NOMO-1 treated with dmso at 0.1 percent for 144 hours (cell line): ENCODE data around the gene SPTBN4.
A peak's percentile ranks its signal among the peaks of the same experiment; 100 is the strongest.
"Not testable (repeated sequence)": the region's sequence is repeated elsewhere in the genome, so short reads cannot be mapped to it uniquely, and the experiment has no call there.

Experiments used
- DNase-seq: peaks from one replicate; lab custom pipeline; 2025; ENCODE audit not compliant: unreplicated experiment; lab: John Stamatoyannopoulos, UW

SPTBN4 gene

DNA sequence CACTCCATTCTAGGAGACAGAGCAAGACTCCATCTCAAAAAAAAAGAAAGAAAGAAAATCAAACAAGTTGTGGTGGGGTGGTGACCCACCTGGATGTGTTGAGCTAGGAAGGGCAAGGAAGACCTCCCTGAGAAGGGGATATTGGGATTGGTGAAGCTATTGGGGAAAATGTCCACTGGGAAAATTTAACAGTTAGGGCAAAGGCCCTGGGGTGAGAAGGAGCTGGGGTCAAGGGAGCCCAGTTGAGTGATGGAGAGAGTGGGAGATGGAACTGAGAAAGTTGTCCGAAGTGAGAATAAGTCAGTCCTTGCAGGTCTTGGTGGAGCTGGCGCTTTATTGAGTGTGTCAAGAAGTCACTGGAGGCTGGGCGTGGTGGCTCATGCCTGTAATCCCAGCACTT is 28.5 kb upstream of the SPTBN4 start:
- DNase-seq: no peak

DNA sequence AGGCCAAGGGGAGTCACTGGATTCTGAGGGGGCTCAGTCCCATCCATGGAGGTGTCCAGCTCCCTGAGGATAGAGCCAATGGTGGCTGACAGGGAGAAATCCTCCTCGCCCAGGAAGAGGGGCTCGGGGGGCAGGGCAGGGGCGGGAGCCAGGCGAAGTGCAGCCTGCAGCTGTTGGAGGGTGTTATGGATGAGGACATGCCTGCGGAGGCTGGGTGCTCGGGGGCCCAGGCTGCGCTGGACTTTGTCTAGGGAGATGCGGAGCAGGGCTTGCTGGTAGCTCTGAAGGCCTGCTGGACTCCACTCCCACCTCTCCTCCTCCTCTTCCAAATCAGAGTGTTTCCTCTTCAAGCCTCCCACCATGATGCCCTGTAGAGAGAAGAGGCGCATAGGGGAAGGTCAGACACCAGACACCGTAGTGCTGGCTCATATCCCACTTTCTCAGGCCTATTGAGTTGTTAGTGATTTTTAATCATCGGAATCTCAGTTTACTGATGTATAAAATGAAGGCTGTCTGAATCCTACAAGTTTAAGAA is 25.0 kb upstream of the SPTBN4 start:
- no peak for DNase-seq

GRCh38 chr19:40442328-40443130 is 24.3 kb upstream of the SPTBN4 start:
- DNase-seq: no peak

DNA sequence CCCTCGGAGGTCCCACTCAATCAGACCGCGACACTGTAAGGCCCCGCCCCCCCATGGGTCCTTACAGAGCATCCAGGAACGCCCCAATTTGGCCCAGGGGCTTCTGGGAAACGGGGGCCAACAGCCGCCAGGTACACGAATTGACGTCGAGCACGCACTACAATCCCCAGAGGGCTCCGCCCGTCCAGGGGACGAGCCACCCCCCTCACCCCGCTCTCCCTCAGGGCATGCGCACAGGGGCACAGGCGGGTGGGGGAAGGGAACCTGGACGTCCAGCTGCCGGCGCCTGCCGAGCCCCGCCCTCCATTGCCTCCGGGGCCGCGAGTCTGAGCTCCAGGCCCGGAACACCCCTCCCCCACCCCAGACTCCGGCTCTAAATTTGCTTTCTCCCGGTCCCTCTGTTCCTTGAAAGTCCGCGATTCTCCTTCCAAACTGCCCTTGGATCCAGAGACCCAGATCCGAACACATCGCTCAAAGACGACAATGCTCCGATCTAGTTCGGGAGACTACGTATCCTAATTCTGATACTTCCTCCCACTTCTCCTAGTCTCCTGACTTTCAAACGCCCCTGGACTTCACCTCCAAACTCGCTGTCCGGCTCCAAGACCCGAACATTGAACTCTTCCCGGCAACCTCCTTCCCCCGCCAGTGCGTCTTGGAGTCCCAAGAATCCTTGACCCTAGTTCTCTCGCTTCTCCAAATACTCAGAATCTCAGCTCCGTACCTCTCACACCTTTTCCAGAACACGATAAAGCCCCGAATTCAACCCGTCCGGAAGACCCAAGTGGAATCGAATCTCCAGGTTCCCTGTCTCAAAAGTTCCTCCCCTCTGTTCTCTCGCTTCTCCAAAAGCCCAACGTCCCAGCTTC is 23.4 kb upstream of the SPTBN4 start:
- peak; percentile 99 for DNase-seq

DNA sequence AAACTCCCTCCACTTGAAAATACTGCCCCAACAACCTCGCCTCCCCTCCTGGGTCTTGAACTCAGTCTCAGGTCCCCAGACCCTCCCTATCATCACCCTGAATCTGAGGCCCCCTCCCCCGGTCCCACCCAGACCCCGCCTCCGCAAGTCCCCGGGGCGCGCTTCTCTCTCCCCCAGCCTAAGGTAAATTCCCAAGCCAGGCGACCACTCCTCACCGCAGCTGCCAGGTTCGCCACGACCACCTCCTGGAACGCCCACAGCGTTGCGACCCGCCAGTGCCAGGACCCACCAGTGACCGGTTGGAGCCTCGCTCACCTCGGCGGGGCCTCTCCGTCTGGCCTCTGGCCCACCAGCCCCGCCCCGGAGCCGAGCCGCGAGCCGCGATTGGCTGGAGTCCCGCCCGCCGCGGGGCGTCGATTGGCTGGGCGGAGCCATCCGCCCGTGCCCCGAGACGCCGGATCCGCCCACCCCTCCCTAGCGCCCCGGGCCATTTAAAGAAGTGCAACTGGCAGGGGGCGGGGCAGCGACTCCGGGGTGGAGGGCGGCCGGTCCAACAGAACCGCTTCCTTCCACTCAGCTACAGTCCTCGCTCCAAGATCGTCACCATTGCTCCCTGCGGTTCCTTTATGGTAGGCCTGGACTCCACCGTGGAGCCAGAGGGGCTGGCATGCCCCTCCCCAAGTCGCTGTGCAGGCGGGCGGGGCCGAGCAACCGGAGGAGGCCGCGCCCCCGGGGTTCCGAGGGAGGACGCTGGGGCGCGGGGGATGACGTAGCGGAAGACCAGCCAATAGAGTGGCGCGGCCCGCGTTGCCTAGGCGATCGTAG is 22.6 kb upstream of the SPTBN4 start, which contains the start of gene SERTAD3:
TSS of gene SERTAD3 (minus strand) at position 336 of the 825 bp plus-strand sequence. CDS start 2,255 bp downstream, outside the sequence.
- peak; percentile 93 for DNase-seq

DNA sequence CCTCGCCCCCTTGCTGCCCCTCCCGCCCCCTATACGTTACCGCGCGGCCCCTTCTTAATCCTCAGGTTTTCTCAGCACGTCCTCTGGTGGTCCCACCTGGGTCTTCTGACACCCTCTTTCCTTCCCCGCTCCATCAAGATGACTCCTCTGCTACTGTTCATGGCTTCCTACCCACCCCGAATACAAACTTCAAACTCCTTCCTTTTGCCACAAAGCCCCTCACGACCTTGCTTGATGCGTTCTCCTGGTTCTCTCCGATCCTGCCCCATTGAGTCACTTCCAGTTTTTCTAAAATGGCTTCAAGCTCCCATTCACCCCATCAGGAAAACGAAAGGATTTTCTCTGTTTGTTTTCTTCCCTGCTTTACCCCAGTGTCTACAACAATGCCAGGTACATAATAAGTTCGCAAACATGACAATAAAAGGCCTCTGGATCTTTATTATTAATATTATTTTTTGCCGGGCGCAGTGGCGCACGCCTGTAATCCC is 21.9 kb upstream of the SPTBN4 start:
- no peak for DNase-seq

DNA sequence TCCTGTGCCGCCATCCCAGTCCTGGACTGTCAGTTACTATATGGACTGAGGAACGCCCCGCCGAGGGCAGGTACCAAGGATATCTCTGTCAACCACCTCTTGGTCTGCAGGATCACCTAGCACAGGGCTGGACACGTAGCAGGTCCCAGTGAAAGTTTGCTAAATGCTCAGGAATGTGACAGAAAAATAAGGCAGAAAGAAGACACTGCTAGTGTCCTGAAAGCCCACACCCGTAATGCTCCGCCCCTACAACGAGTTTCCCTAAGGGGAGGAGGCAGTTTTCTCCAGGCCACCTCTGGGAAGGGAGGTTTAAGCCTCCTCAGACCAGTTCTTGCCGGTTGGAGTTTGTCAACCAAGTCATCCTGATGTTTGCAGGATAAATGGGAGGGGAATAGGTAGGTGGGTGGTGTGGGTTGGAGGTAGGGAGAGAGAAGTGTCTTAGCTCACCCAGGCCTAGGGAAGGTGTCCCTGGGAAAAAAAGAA is 21.0 kb upstream of the SPTBN4 start:
- DNase-seq: no peak

DNA sequence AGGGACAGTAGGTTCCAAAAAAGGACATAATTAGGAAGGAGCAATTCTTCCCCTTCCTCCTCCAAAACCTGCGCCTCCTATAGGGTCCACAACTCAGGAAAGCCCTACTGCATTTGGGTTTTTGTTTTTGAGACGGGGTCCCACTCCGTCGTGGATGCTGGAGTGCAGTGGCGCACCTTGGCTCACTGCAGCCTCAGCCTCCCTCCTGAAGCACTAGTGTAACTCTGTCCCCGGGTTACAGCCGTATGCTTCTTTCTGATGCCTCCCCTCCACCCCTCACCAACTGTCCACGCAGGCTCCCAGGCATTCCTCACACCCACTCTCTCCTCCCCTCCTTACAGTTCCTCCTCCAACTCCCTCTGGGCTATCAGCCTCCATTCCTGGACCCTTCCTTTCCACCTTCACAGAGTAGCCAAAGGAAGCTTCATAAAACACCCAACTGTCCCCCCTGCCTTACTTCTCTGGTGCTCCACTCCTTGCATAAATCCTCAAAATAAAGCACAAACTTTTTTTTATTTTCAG is 20.5 kb upstream of the SPTBN4 start:
- DNase-seq: no peak

DNA sequence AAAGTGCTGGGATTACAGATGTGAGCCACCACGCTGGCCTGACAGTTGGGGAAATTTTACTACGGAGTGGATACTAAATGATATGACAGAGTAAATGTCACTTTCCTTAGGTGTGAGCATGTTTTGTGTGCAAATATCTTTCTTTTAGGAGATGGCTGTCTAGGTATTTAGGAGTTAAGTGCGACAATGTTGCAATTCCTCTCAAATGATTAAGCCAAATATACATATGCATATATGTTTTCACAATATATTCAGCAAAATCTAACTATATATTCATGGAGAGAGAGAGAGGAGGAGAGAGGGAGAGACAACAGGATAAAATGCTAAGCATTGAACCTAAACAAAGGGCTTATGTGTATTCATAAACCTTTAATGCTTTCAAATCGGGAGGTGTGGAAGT is 17.3 kb upstream of the SPTBN4 start:
- DNase-seq: no peak

DNA sequence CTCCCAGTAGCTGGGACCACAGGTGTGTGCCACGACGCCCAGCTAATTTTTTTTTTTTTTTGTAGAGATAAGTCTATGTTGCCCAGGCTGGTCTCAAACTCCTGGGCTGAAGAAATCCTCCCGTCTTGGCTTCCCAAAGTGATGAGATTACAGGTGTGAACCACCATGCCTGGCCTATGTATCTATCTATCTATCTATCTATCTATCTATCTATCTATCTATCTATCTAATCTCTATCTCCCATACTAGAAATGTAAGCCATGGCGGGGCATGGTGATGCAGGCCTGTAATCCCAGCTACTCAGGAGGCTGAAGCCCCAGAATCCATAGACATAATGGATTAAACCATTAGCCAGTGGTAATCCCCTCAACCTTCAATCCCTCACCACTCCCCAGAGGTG is 16.1 kb upstream of the SPTBN4 start:
- no peak for DNase-seq

- DNase-seq: no peak
Observed at GRCh38 chr19:40452016-40452415, 14.8 kb upstream of the SPTBN4 start.

DNA sequence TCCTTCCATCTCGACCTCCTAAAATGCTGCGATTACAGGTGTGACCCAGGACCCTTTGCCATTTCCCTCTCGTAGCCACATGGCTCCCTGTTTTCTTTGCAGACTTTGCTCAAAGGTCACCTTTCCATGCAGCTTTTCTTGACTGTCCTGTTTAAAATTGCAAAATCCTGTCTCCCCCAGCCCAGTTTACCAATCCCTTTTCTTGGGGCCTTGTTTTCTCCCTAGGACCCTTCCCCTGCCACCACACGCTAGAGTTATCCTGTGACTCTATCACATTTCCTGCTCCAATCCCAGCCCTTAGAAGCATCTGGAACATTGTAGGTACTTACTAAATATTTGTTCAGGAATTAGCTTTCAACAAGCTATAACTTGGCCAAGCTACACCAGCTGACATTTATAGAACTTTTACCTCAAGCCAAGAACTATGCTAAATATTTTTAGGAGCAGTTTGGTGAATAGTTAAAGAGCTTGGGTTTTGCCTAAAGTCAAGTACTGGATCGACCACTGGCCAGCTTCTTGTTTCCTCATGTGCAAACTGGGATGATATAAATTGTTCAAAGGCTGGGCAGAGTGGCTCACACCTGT is 13.6 kb upstream of the SPTBN4 start:
- DNase-seq: no peak

DNA sequence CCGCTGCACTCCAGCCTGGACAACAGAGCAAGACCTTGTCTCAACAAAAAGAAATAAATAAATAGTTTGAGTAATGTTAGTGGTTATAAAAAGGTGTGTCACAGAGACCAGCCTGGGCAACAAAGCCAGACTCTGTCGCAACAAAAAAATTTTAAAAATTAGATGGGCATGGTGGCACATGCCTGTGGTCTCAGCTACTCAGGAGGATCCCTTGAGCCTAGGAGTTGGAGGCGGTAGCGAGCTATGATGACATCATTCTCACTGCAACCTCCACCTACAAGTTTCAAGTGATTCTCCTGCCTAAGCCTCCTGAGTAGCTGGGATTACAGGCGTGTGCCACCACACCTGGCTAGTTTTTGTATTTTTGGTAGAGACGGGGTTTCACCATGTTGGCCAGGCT is 12.9 kb upstream of the SPTBN4 start:
- not testable (repeated sequence) for DNase-seq

- no peak for DNase-seq
Observed at GRCh38 chr19:40457048-40457447, 9.8 kb upstream of the SPTBN4 start.

- DNase-seq: no peak
Observed at GRCh38 chr19:40457953-40458596, 8.7 kb upstream of the SPTBN4 start.

- no peak for DNase-seq
Observed at GRCh38 chr19:40458597-40458974, 8.2 kb upstream of the SPTBN4 start.

GRCh38 chr19:40460185-40460584 is 6.6 kb upstream of the SPTBN4 start:
- DNase-seq: no peak

DNA sequence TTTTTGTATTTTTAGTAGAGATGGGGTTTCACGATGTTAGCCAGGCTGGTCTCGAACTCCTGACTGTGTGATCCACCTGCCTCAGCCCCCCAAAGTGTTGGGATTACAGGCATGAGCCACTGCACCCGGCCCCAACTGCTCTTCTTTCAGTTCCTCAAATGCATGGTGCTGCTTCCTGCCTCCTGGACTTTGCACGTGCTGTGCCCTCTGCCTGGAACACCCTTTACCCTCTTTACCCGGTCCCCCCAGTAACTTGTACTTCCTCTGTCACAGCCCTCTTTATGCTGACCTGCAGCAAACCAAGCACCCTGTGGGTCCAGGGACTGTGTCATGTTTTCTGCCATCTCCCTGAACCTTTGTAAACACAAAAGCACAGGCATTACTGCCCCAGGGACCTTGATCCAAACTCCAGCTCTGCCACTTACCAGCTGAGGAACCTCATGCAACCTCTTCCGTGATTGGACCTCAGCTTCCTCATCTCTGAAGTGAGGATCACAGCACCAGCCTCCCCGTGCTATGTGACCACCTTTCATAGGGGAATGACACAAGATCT is 5.1 kb upstream of the SPTBN4 start:
- DNase-seq: peak; percentile 57

DNA sequence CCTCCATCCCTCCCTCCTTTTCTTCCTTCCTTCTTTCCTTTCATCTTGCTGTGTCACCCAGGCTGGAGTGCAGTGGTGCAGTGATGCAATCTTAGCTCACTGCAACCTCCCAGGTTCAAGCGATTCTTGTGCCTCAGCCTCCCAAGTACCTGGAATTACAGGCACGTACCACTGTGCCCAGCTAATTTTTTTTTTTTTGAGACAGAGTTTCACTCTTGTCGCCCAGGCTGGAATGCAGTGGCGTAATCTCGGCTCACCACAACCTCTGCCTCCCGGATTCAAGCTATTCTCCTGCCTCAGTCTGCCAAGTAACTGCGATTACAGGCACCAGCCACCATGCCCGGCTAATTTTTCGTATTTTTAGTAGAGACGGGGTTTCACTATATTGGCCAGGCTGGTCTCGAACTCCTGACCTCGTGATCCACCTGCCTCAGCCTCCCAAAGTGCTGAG is 3.2 kb upstream of the SPTBN4 start:
- not testable (repeated sequence) for DNase-seq
